Testis (tissue), 3 donors: ENCODE data around the gene RGL2. TPM values are rescaled to one million over a fixed set of nuclear protein-coding genes. Genes with fewer than 3 reads are reported as not detected.

ENCODE experiments used
- DNase-seq: peaks from one replicate; pipeline ENCODE4 v3.0.0-alpha.2; 2019
- H3K27ac ChIP-seq, 2 donors: fragments of 200-600 bp; sonication (generic); one replicate each; pipeline ENCODE4 v1.5.1; 2019
- H3K27me3 ChIP-seq: fragments of 200-600 bp; sonication (generic); one replicate; pipeline ENCODE4 v1.5.1; 2019
- H3K36me3 ChIP-seq: fragments of 200-600 bp; sonication (generic); one replicate; pipeline ENCODE4 v1.5.1; 2017; ENCODE audit warnings: low read depth; ENCODE audit errors: missing control alignments
- H3K4me1 ChIP-seq: fragments of 200-600 bp; sonication (generic); one replicate; pipeline ENCODE4 v1.5.1; 2019
- H3K4me3 ChIP-seq, 2 donors: fragments of 200-600 bp; sonication (generic); one replicate each; pipeline ENCODE4 v1.5.1; 2017 to 2019
- H3K9me3 ChIP-seq: fragments of 200-600 bp; sonication (generic); one replicate; pipeline ENCODE4 v1.5.1; 2017
- CTCF ChIP-seq, 3 experiments: fragments of 450-650 bp in 2 of 3; fragments of 200-600 bp in 1 of 3; sonication (generic) in 1 of 3; IDR thresholded peaks; one replicate each; pipeline ENCODE4 v1.5.1; 2016 to 2019; ENCODE audit warnings: antibody characterized with exemption in 3 of 3, mild to moderate bottlenecking in 2 of 3, moderate library complexity in 1 of 3
- POLR2A ChIP-seq: fragments of 450-650 bp; IDR thresholded peaks from one replicate; pipeline ENCODE4 v1.6.1; 2017; ENCODE audit warnings: antibody characterized with exemption, mild to moderate bottlenecking, moderate library complexity
- WGBS, 2 donors: methylation state at CpG; one replicate each; pipeline ENCODE4 v1.1.5; 2018; 5-methylcytosine and 5-hydroxymethylcytosine counted together
- intact Hi-C: fragments of 100-400 bp; cut with DNase I; formaldehyde crosslinking; loops from one replicate; pipeline ENCODE4 v1.15.1; 2023; ENCODE audit warnings: low total_unique reads
- polyA plus RNA-seq: library from polyadenylated mRNA; stranded (reverse); fragments of 350-450 nt; fragmentation: Illumina TruSeq; extraction: RNeasy Lipid Tissue Mini Kit (QIAGEN cat#74804); gene quantifications from one replicate; pipeline ENCODE4 v1.2.3, GENCODE V29; 2014; ENCODE audit warnings: low read depth, low replicate concordance; ENCODE audit not compliant: insufficient read depth
- total RNA-seq, 2 donors: library from RNA; depleted of rRNA; stranded (reverse); fragments of >200 nt; gene quantifications; one replicate each; pipeline ENCODE4 v1.2.3, GENCODE V29; 2016

RGL2 gene
- total and polyA plus RNA-seq, 3 donors from 2014 or later, result 42.8 to 52.7 (median 46.2) TPM

- no peaks in the 10 kb centered on the region for H3K27me3 ChIP-seq
- TF ChIP-seq POLR2A (no peak), CTCF (IDR thresholded peaks at IDR 0.05) (no peak)
- DNase-seq, result no peak
- peaks cover 13% of the 10 kb centered on the region for H3K4me1 ChIP-seq
- intact Hi-C loops, result no loop called here
- WGBS, 2 donors, result 90 to 100% methylated on average over 3 to 6 of the region's 6 CpGs
- H3K9me3 ChIP-seq, result no peaks in the 10 kb centered on the region
- no peak overlapping the region for H3K4me3 ChIP-seq
- H3K36me3 ChIP-seq, result no peaks in the 10 kb centered on the region
- H3K27ac ChIP-seq, result no peak overlapping the region
These were observed 18.2 kb downstream of the RGL2 start for GRCh38 chr6:33280539-33280938.

- intact Hi-C loops, result no loop called here
- WGBS, 2 donors, result 33 to 64% methylated on average over 1 to 5 of the region's 5 CpGs
- no peak overlapping the region for H3K27ac ChIP-seq
- H3K36me3 ChIP-seq, result no peaks in the 10 kb centered on the region
- no peaks in the 10 kb centered on the region for H3K9me3 ChIP-seq
- H3K27me3 ChIP-seq, result no peaks in the 10 kb centered on the region
- H3K4me3 ChIP-seq, result no peak overlapping the region
- peaks cover 13% of the 10 kb centered on the region for H3K4me1 ChIP-seq
- TF ChIP-seq CTCF (IDR thresholded peaks at IDR 0.05) (peak; percentile 14 to 32 (median 22)), POLR2A (no peak)
- no peak for DNase-seq
These were observed 18.7 kb downstream of the RGL2 start for GRCh38 chr6:33279971-33280511.

GRCh38 chr6:33279257-33279695 is 19.5 kb downstream of the RGL2 start:
- WGBS, 2 donors, result 67 to 69% methylated on average over 5 to 13 of the region's 13 CpGs

GRCh38 chr6:33278810-33279209 is 19.9 kb downstream of the RGL2 start:
- H3K27ac ChIP-seq, result no peak overlapping the region
- H3K9me3 ChIP-seq, result no peaks in the 10 kb centered on the region
- H3K4me1 ChIP-seq, result peaks cover 20% of the 10 kb centered on the region
- no peaks in the 10 kb centered on the region for H3K27me3 ChIP-seq
- no peaks in the 10 kb centered on the region for H3K36me3 ChIP-seq
- no peak for TF ChIP-seq CTCF (IDR thresholded peaks at IDR 0.05)
- TF ChIP-seq POLR2A, result no peak
- WGBS, 2 donors, result 80 to 83% methylated on average over 3 of the region's 3 CpGs
- intact Hi-C loops, result no loop called here
- H3K4me3 ChIP-seq, result no peak overlapping the region
- no peak for DNase-seq

More at GRCh38 chr6:33279257-33279695, 19.5 kb downstream of the RGL2 start:
- Histone ChIP-seq H3K9me3 (no peaks in the 10 kb centered on the region), H3K4me3 (no peak overlapping the region), H3K4me1 (peaks cover 18% of the 10 kb centered on the region), H3K27me3 (no peaks in the 10 kb centered on the region), H3K36me3 (no peaks in the 10 kb centered on the region), H3K27ac (no peak overlapping the region)
- DNase-seq, result no peak
- intact Hi-C loops, result no loop called here
- TF ChIP-seq CTCF (IDR thresholded peaks at IDR 0.05) (no peak), POLR2A (no peak)

GRCh38 chr6:33278392-33278741 is 20.4 kb downstream of the RGL2 start:
- Histone ChIP-seq H3K4me1 (peaks cover 20% of the 10 kb centered on the region), H3K27ac (peak overlapping the region in 1 of 2 donors; percentile 79), H3K9me3 (no peaks in the 10 kb centered on the region), H3K4me3 (peak overlapping the region in 1 of 2 donors; percentile 81), H3K36me3 (no peaks in the 10 kb centered on the region), H3K27me3 (no peaks in the 10 kb centered on the region)
- 79 to 85% methylated on average over 4 to 9 of the region's 9 CpGs for WGBS, 2 donors
- no peak for DNase-seq
- intact Hi-C loops, result no loop called here
- TF ChIP-seq CTCF (IDR thresholded peaks at IDR 0.05) (no peak), POLR2A (no peak)
